ENCODE data around the gene CCT7. TPM values are rescaled to one million over a fixed set of nuclear protein-coding genes. Genes with fewer than 3 reads are reported as not detected.

Gene CCT7
- total and polyA plus RNA-seq, 2 of the 8 experiments (the other 6 are each of a cell fraction or from before 2014, with no cell fraction given), result 440 to 474 TPM

- H3K4me1 ChIP-seq (replicated peaks in 1 of 4; ENCODE audit: control insufficient read depth in 3 of 4, insufficient read depth in 4 of 4, low read length in 3 of 4), result no peaks in the 10 kb centered on the region
- H3K9ac ChIP-seq (replicated peaks in 1 of 4; ENCODE audit: extremely low read depth in 1 of 4, low read depth in 3 of 4, low read length in 3 of 4), result no peak overlapping the region
- H4K8ac ChIP-seq (ENCODE audit: extremely low read depth, insufficient read depth, low read length), result no peak overlapping the region
- no peaks in the 10 kb centered on the region for H3K27me3 ChIP-seq (replicated peaks in 1 of 4; ENCODE audit: control insufficient read depth in 3 of 4, extremely low read depth in 1 of 4, insufficient read depth in 3 of 4, low read length in 3 of 4)
- H2BK120ac ChIP-seq (replicated peaks; ENCODE audit: low read depth, low read length), result no peak overlapping the region
- H3K9me3 ChIP-seq (ENCODE audit: insufficient read depth in 2 of 2, low read depth in 1 of 2, low read length in 1 of 2), result no peaks in the 10 kb centered on the region
- H2AFZ ChIP-seq (ENCODE audit: low read length), result no peak overlapping the region
- no peak overlapping the region for H2BK15ac ChIP-seq (ENCODE audit: low read length)
- no peak overlapping the region for H3K27ac ChIP-seq (ENCODE audit: low read depth, low read length)
- no peak overlapping the region for H4K91ac ChIP-seq (replicated peaks; ENCODE audit: insufficient read length, low read length)
- no peak overlapping the region for H3K14ac ChIP-seq (ENCODE audit: insufficient read length)
- ChIA-PET CTCF (ENCODE audit: partially characterized antibody) (interaction anchor here (0.9 to 1.7 kb wide), 7 partner anchors 8 to 46 kb away, joined by 3 to 11 read pairs (median 4); no protein-coding TSS in a partner anchor), POLR2A (ENCODE audit: partially characterized antibody) (interaction anchor here (1.0 to 6.5 kb wide), 6 partner anchors 9 to 38 kb away, joined by 3 to 65 read pairs (median 5); partner anchors contain the start of genes CCT7 and PRADC1)
- no peak overlapping the region for H3K4me3 ChIP-seq (ENCODE audit: extremely low read depth in 1 of 4, insufficient read depth in 2 of 4, low read depth in 3 of 4, low read length in 4 of 4)
- no peak overlapping the region for H3K56ac ChIP-seq (replicated peaks; ENCODE audit: insufficient read length, low read depth, low read length)
- no peak overlapping the region for H2BK5ac ChIP-seq (ENCODE audit: low read depth, low read length)
- H3K18ac ChIP-seq (ENCODE audit: extremely low read depth, low read length), result no peak overlapping the region
- H4K5ac ChIP-seq (ENCODE audit: insufficient read length, low read depth, low read length), result no peak overlapping the region
- H2BK12ac ChIP-seq (ENCODE audit: low read depth, low read length), result no peak overlapping the region
- WGBS, 2 experiments (ENCODE audit: extremely low coverage in 1 of 2, insufficient coverage in 1 of 2, insufficient read length in 1 of 2, insufficient replicate concordance in 2 of 2, low coverage in 1 of 2, low lambda C conversion rate in 2 of 2, missing lambda C conversion rate in 1 of 2), result 94% methylated on average over 3 of the region's 3 CpGs; no CpG with 5 or more reads in 1 of the 2 experiments
- no peak overlapping the region for H3K23ac ChIP-seq (ENCODE audit: insufficient read length)
- peaks cover 2% of the 10 kb centered on the region; the same call in 1 of the 2 replicates for H3K79me1 ChIP-seq (ENCODE audit: low read depth, low read length)
- no peak overlapping the region for H3K4me2 ChIP-seq (ENCODE audit: insufficient read depth in 1 of 2, low read depth in 2 of 2, low read length in 2 of 2)
- peaks cover 49 to 95% (median 77%) of the 10 kb centered on the region in 4 experiments for H3K36me3 ChIP-seq (ENCODE audit: control insufficient read depth in 2 of 4, insufficient read depth in 4 of 4, low read length in 3 of 4)
- H2BK20ac ChIP-seq (ENCODE audit: low read length), result no peak overlapping the region
- FAIRE-seq (no peak), DNase-seq (ENCODE audit: low read depth in 1 of 2, low spot score in 2 of 2) (no peak)
- peaks cover 3 to 32% of the 10 kb centered on the region in 2 experiments; a peak in 3 of 4 replicates for H3K79me2 ChIP-seq (ENCODE audit: control insufficient read depth in 1 of 2, insufficient read depth in 2 of 2, low read length in 2 of 2)
- no peak overlapping the region for H3K4ac ChIP-seq (replicated peaks; ENCODE audit: insufficient read length, low read depth, low read length)
- H3K23me2 ChIP-seq (ENCODE audit: low read depth, low read length), result no peaks in the 10 kb centered on the region
- peaks cover 4 to 16% of the 10 kb centered on the region in 2 experiments for H4K20me1 ChIP-seq (replicated peaks in 1 of 2; ENCODE audit: control insufficient read depth in 1 of 2, insufficient read depth in 2 of 2, low read length in 2 of 2)
- no peak overlapping the region for H2AK5ac ChIP-seq (ENCODE audit: low read depth, low read length)
- no peak for TF ChIP-seq PHF8 (conservative IDR thresholded peaks at IDR 0.05; ENCODE audit: low read depth, low read length)
- TF ChIP-seq HDAC6 (IDR thresholded peaks at IDR 0.05; ENCODE audit: low read depth, low read length), result no peak
- no peak for TF ChIP-seq ATF3 (IDR thresholded peaks at IDR 0.05; ENCODE audit: insufficient read depth, low read depth, low read length)
- TF ChIP-seq MAX (IDR thresholded peaks at IDR 0.05), result no peak
- no peak for TF ChIP-seq RXRA (IDR thresholded peaks at IDR 0.05; ENCODE audit: insufficient read depth, low read depth, low read length)
- no peak for TF ChIP-seq EP300 (IDR thresholded peaks at IDR 0.05; ENCODE audit: borderline replicate concordance in 1 of 2, low read depth in 2 of 2, low read length in 2 of 2)
- no peak for TF ChIP-seq CTCF (IDR thresholded peaks at IDR 0.05; ENCODE audit: control extremely low read depth in 1 of 3, insufficient read depth in 1 of 3, low read depth in 1 of 3, low read length in 3 of 3)
- TF ChIP-seq CHD1 (IDR thresholded peaks at IDR 0.05; ENCODE audit: low read depth, low read length), result no peak
- TF ChIP-seq NANOG (IDR thresholded peaks at IDR 0.05; ENCODE audit: insufficient read depth, low read depth, low read length, poor library complexity, severe bottlenecking), result no peak
Measured at GRCh38 chr2:73244580-73244979, 10.5 kb downstream of the CCT7 start.

Measured in H1 (cell line).